Neuronal stem cell (in vitro differentiated cells): ENCODE measurements around the gene DAP3.
"Not testable (repeated sequence)": the region's sequence is repeated elsewhere in the genome, so short reads cannot be mapped to it uniquely, and the experiment has no call there.

Experiments
- DNase-seq: peaks from one replicate; pipeline ENCODE4 v3.0.0-alpha.2; 2013; ENCODE audit warnings: low spot score
- H2AFZ ChIP-seq: one replicate; pipeline ENCODE4 v1.6.1; 2013; ENCODE audit warnings: mild to moderate bottlenecking, low read length, inconsistent platforms
- H2AK5ac ChIP-seq: 2 replicates; pipeline ENCODE4 v1.6.1; 2013; ENCODE audit warnings: low read depth, mild to moderate bottlenecking, inconsistent platforms, low read length, moderate library complexity, mixed read lengths
- H2BK120ac ChIP-seq: 2 replicates; pipeline ENCODE4 v1.6.1; 2013; ENCODE audit warnings: low read depth, mild to moderate bottlenecking, inconsistent platforms, low read length, moderate library complexity, mixed read lengths
- H2BK12ac ChIP-seq: one replicate; pipeline ENCODE4 v1.6.1; 2013; ENCODE audit warnings: low read length, inconsistent platforms
- H2BK15ac ChIP-seq: 2 replicates; pipeline ENCODE4 v1.6.1; 2013; ENCODE audit warnings: mild to moderate bottlenecking, low read length, inconsistent platforms, mixed read lengths
- H2BK5ac ChIP-seq: one replicate; pipeline ENCODE4 v1.6.1; 2013; ENCODE audit warnings: inconsistent platforms, mild to moderate bottlenecking, low read length, moderate library complexity
- H3K14ac ChIP-seq: one replicate; pipeline ENCODE4 v1.6.1; 2013; ENCODE audit warnings: low read length, inconsistent platforms
- H3K18ac ChIP-seq: 2 replicates; pipeline ENCODE4 v1.6.1; 2013; ENCODE audit warnings: low read length, inconsistent platforms
- H3K23ac ChIP-seq: 2 replicates; pipeline ENCODE4 v1.6.1; 2013; ENCODE audit warnings: low read depth, mild to moderate bottlenecking, mixed read lengths, low read length, inconsistent platforms; ENCODE audit not compliant: poor library complexity
- H3K27ac ChIP-seq: replicated peaks from 3 replicates; pipeline ENCODE4 v1.5.1; 2013; ENCODE audit warnings: low read length, inconsistent platforms
- H3K27me3 ChIP-seq, 3 experiments: 2 replicates each; pipeline ENCODE4 v1.6.1; 2013; ENCODE audit warnings: low read length in 3 of 3, mild to moderate bottlenecking in 2 of 3, inconsistent platforms in 1 of 3, low read depth in 1 of 3, mixed read lengths in 1 of 3, moderate library complexity in 1 of 3; ENCODE audit not compliant: control insufficient read depth in 3 of 3, insufficient read depth in 3 of 3
- H3K36me3 ChIP-seq, 2 donors: replicated peaks in 1 of 2; 2 replicates each; pipeline ENCODE4 v1.6.1; 2013; ENCODE audit warnings: low read length in 2 of 2; ENCODE audit not compliant: control insufficient read depth in 2 of 2, insufficient read depth in 2 of 2
- H3K4ac ChIP-seq: 2 replicates; pipeline ENCODE4 v1.6.1; 2013; ENCODE audit warnings: inconsistent platforms, mild to moderate bottlenecking, low read length, moderate library complexity
- H3K4me1 ChIP-seq, 2 donors: 1 replicate in 1 of 2; 2 replicates in 1 of 2; pipeline ENCODE4 v1.6.1; 2013; ENCODE audit warnings: low read length in 2 of 2, low read depth in 1 of 2; ENCODE audit not compliant: control insufficient read depth in 2 of 2, insufficient read depth in 1 of 2
- H3K4me2 ChIP-seq: one replicate; pipeline ENCODE4 v1.6.1; 2013; ENCODE audit warnings: mild to moderate bottlenecking, low read length, inconsistent platforms; ENCODE audit not compliant: insufficient read depth, poor library complexity, severe bottlenecking
- H3K4me3 ChIP-seq, 2 donors: 2 replicates each; pipeline ENCODE4 v1.5.1; 2013; ENCODE audit warnings: low read length in 2 of 2, mild to moderate bottlenecking in 2 of 2, inconsistent platforms in 1 of 2, moderate library complexity in 1 of 2
- H3K79me1 ChIP-seq: one replicate; pipeline ENCODE4 v1.6.1; 2013; ENCODE audit warnings: low read depth, mild to moderate bottlenecking, inconsistent platforms, low read length, moderate library complexity
- H3K9ac ChIP-seq: one replicate; pipeline ENCODE4 v1.6.1; 2013; ENCODE audit warnings: mild to moderate bottlenecking, low read depth, low read length, inconsistent platforms; ENCODE audit not compliant: poor library complexity
- H3K9me3 ChIP-seq, 2 donors: replicated peaks in 1 of 2; 2 replicates each; pipeline versions ENCODE3 to v1.6.1; 2013; ENCODE audit warnings: low read length in 2 of 2, mild to moderate bottlenecking in 2 of 2, inconsistent platforms in 1 of 2, low read depth in 1 of 2, mixed read lengths in 1 of 2, moderate library complexity in 1 of 2; ENCODE audit not compliant: control insufficient read depth in 2 of 2, insufficient read depth in 1 of 2
- H4K8ac ChIP-seq: one replicate; pipeline ENCODE4 v1.6.1; 2013; ENCODE audit warnings: low read depth, mild to moderate bottlenecking, inconsistent platforms, low read length, moderate library complexity
- H4K91ac ChIP-seq: one replicate; pipeline ENCODE4 v1.6.1; 2013; ENCODE audit warnings: low read length, low read depth, mild to moderate bottlenecking, inconsistent platforms; ENCODE audit not compliant: poor library complexity
- WGBS, 2 donors: extraction: QIAGEN DNeasy Blood & Tissue Kit; methylation state at CpG; one replicate each; pipeline ENCODE4 v1.1.7; 2013; ENCODE audit warnings: missing lambda C conversion rate in 2 of 2, mixed read lengths in 1 of 2; ENCODE audit not compliant: insufficient read length in 2 of 2, insufficient replicate concordance in 1 of 2; ENCODE audit errors: extremely low coverage in 2 of 2; 5-methylcytosine and 5-hydroxymethylcytosine counted together

The DAP3 gene

GRCh38 chr1:155715056-155715455 is 26.2 kb downstream of the DAP3 start:
- H3K4me3 ChIP-seq, H4K91ac ChIP-seq, H3K18ac ChIP-seq, H2BK5ac ChIP-seq, H3K4ac ChIP-seq, H3K4me2 ChIP-seq, H2BK120ac ChIP-seq, H2AK5ac ChIP-seq, H3K9me3 ChIP-seq, H4K8ac ChIP-seq, H3K23ac ChIP-seq, H3K79me1 ChIP-seq, H3K4me1 ChIP-seq, H3K14ac ChIP-seq, H2BK12ac ChIP-seq, H3K27me3 ChIP-seq, DNase-seq, H2AFZ ChIP-seq, H3K9ac ChIP-seq, H3K27ac ChIP-seq, H2BK15ac ChIP-seq: not testable (repeated sequence)
- H3K36me3 ChIP-seq, result peaks cover 2 to 70% of the 10 kb centered on the region in 2 donors
- no CpG with 5 or more reads among the region's 3 CpGs for WGBS, 2 donors

- no peak overlapping the region for H2BK12ac ChIP-seq
- peaks cover 2% of the 10 kb centered on the region for H3K79me1 ChIP-seq
- no peak overlapping the region for H3K4me3 ChIP-seq
- H4K8ac ChIP-seq, result no peak overlapping the region
- H3K4me1 ChIP-seq, result peaks cover 0 to 5% of the 10 kb centered on the region in 2 donors
- no peak overlapping the region for H3K14ac ChIP-seq
- no peak overlapping the region for H3K23ac ChIP-seq
- H3K27ac ChIP-seq, result no peak overlapping the region
- no peaks in the 10 kb centered on the region for H3K9me3 ChIP-seq
- no peak overlapping the region for H2AK5ac ChIP-seq
- H2BK5ac ChIP-seq, result no peak overlapping the region
- DNase-seq, result no peak
- no peak overlapping the region for H3K4me2 ChIP-seq
- no peak overlapping the region for H2BK120ac ChIP-seq
- no peak overlapping the region for H2AFZ ChIP-seq
- no peak overlapping the region for H3K9ac ChIP-seq
- H3K27me3 ChIP-seq, result no peaks in the 10 kb centered on the region
- no peak overlapping the region for H3K18ac ChIP-seq
- no peak overlapping the region for H4K91ac ChIP-seq
- WGBS, 2 donors, result no CpG with 5 or more reads among the region's 5 CpGs
- no peak overlapping the region for H2BK15ac ChIP-seq
- peaks cover 0 to 70% of the 10 kb centered on the region in 2 donors for H3K36me3 ChIP-seq
- H3K4ac ChIP-seq, result no peak overlapping the region
These were observed 26.9 kb downstream of the DAP3 start for GRCh38 chr1:155715777-155716176.

DNA sequence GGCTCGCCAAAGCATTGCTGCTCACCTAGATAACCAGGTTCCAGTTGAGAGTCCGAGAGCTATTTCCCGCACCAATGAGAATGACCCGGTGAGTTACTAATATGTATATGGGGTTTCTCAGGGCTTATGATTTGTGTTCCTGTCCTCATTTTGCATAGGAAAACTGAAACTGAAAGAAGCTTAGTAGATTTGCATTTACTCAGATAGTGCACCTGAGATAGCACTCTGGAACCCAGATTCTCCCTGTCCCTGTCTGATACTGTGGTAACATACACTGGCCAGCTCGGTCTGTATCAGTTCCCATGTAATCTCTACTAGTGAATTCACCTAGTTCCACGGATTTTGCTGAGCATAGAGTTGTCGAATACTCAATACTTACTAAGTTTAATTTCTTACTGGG is 28.1 kb downstream of the DAP3 start:
- WGBS, 2 donors, result no CpG with 5 or more reads among the region's 7 CpGs
- Histone ChIP-seq H3K27me3 (no peaks in the 10 kb centered on the region), H3K79me1 (peaks cover 2% of the 10 kb centered on the region), H2BK12ac (no peak overlapping the region), H2BK5ac (no peak overlapping the region), H4K91ac (no peak overlapping the region), H2BK15ac (no peak overlapping the region), H3K36me3 (peaks cover 0 to 73% of the 10 kb centered on the region in 2 donors), H3K9ac (no peak overlapping the region), H2AFZ (no peak overlapping the region), H2AK5ac (no peak overlapping the region), H3K4ac (no peak overlapping the region), H3K23ac (no peak overlapping the region), H3K9me3 (no peaks in the 10 kb centered on the region), H3K4me3 (no peak overlapping the region), H3K18ac (no peak overlapping the region), H3K14ac (no peak overlapping the region), H3K4me2 (no peak overlapping the region), H4K8ac (no peak overlapping the region), H2BK120ac (no peak overlapping the region), H3K27ac (no peak overlapping the region), H3K4me1 (peaks cover 0 to 5% of the 10 kb centered on the region in 2 donors)
- DNase-seq, result no peak

DNA sequence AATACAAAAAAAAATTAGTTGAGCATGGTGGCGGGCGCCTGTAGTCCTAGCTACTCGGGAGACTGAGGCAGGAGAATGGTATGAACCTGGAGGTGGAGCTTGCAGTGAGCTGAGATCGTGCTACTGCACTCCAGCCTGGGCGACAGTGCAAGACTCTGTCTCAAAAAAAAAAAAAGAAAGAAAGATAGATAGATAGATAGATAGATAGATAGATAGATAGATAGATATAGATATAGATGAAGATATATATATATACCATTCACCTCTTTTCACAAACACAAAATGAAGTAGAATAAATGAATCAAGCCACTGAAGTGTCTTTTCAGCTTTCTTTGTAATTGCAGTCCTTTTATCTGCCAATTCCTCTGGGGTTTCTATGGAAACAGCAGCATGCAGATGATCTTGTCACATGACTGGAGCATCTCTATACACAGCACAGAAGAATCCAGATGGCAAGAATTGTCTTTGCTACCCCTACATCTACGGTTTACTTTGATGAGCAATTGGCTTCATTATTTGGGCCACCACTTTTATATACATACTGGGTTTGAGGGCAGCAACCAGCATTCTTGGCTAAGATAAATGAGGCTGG is 29.7 kb downstream of the DAP3 start:
- not testable (repeated sequence) for H2BK120ac ChIP-seq, H4K91ac ChIP-seq, H2BK15ac ChIP-seq, H2AK5ac ChIP-seq, H3K18ac ChIP-seq, H3K9me3 ChIP-seq, DNase-seq, H3K9ac ChIP-seq, H3K4me1 ChIP-seq, H3K4me2 ChIP-seq, H2BK12ac ChIP-seq, H2AFZ ChIP-seq, H3K79me1 ChIP-seq, H3K4ac ChIP-seq, H2BK5ac ChIP-seq, H3K4me3 ChIP-seq, H4K8ac ChIP-seq, H3K23ac ChIP-seq, H3K27ac ChIP-seq, H3K27me3 ChIP-seq, H3K14ac ChIP-seq
- no CpG with 5 or more reads among the region's 6 CpGs for WGBS, 2 donors
- peaks cover 0 to 74% of the 10 kb centered on the region in 2 donors for H3K36me3 ChIP-seq
